HG02852 (cell line): ENCODE measurements around the gene SLC12A8.

Experiments used
- ATAC-seq: cut with Tn5 transposase; IDR thresholded peaks from one replicate; pipeline ENCODE4 v1.9.1; 2021; ENCODE audit warnings: mild to moderate bottlenecking, moderate library complexity; ENCODE audit not compliant: unreplicated experiment

Gene SLC12A8

GRCh38 chr3:125033616-125034015, 178.9 kb downstream of the SLC12A8 start:
- ATAC-seq, result no peak

GRCh38 chr3:125033135-125033534, 179.4 kb downstream of the SLC12A8 start:
- ATAC-seq, result no peak

- no peak for ATAC-seq
Observed at GRCh38 chr3:125032683-125033082, 179.9 kb downstream of the SLC12A8 start.
